ENCODE measurements around the gene JPH2.

JPH2 gene

DNA sequence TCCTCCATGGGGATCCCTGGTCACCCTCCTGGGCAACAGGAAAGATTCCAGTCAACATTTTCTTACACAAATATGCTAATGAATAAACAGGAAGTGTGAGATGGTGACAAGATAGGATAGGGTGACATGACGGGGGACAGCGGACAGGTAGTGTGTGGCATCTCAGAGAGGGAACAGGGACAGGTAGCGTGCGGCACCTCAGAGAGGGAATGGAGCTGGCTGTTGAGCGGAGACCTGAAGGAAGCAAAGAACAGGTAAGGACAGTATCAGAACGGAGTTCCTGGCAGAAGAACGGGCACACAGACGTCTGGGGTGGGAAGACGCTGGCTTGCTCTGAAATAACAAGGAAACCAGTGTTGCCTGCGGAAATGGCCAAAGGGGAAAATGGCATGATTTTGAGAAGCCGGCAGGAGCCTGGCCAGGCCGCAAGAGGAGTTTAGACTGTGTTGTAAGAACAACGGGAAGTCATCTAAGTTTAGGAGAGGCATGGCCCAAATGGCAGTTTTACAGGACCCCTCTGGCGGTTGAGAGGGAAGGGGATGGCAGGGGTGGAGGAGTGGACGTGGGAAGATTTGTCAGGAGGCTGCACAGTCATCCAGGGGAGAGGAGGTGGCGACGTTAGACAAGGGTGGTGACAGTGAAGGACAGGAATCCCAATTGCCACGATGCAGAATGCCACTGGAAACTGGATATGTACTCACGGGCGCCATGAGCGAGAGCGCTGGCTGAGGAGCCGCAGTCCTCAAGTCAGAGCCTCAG, 111.6 kb downstream of the JPH2 start:
- no peak for DNase-seq (ENCODE audit: low spot score)

DNA sequence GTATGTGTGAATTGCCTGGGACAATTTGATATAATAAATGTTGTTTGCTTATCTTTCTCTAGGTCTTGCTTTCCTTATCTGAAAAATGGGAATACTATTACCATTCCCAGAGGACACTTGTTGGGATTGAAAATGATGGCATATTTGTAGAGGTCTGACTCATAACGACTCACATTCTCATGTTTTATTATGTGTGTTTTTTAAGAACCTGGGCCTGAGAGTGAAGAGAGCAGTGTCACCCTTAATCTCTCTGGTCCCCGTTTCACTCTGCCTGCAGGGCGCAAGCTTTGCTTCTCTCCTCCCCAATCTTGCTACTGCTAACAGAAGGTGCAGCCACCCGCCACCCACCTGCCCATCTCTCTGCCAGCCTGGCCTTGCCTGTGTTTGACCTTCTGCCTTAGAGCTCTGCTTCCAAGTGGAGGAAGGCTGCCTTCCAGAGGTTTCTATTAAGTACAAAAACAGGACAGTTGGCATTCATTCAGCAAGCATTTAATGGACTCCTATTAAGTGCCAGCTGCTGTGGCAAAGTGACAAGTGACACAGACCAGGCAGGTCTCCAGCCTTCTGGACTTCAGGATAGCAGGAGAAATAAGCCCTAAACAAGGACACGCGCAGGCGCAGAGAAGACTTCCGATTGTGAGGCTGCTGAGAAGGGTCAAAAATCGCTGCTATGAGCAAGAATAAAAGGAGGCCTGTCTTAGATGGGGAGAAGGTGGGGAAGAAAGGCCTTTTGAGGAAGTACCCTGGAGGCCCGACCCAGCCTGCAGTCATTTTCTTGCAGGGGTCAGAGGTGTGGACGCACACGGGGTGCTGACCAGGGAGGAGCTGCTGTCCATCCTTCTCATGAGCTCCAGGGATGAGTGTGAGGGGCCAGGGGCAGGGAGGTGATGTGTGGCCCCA, 112.5 kb downstream of the JPH2 start:
- peak; percentile 42 for DNase-seq (ENCODE audit: low spot score)

DNA sequence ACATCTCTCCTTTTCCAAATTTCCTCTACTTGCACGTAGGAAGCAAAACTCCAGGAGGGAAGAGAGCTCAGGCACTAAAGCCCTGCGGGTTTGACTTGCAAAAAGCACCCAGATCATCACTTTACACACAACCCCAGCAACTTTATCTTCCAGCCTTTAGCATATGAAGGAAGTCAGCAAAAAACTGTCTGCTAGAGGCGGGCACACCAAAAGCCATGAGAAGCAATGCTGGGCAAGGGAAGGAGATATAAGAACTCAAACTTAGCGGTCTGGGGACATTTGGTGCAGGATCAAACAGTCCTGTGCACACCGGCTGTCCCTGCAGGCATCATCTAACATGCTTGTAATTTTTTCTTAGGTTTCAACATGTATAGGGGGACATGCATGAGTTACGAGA, 113.3 kb downstream of the JPH2 start:
- DNase-seq (ENCODE audit: low spot score), result no peak

GRCh38 chr20:44073011-44073674, 113.8 kb downstream of the JPH2 start:
- DNase-seq (ENCODE audit: low spot score), result no peak

GRCh38 chr20:44072384-44072783, 114.6 kb downstream of the JPH2 start:
- no peak for DNase-seq (ENCODE audit: low spot score)

DNA sequence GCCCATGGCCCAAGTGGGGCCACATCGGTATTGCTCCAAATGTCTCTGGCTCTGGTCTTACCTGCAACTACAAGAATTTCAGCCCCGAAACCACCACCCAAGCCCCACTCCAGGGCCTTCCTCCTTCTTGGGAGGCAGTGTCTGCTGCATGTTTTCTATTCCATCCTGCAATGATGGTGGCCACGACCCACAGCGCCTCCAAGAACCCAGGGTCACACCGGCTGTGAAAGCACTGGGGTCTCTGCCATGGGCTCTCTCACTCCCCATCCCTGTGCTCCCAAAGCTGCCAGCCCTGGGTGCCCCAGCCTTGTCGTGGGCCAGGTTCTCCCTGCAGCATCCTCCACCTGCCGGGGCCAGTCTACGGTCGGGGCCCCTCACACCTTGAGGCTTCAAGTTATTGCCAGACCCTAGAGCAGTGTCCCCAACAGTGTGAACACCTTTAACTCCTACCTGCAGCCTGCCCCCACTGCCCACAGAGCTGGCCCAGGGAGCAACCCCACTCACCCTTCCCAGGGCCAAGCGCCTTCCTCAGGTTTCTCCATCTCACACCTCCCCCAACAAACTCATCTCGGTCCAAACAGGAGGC, 115.4 kb downstream of the JPH2 start:
- DNase-seq (ENCODE audit: low spot score), result no peak

- no peak for DNase-seq (ENCODE audit: low spot score)
Measured at GRCh38 chr20:44071057-44071456, 115.9 kb downstream of the JPH2 start.

GRCh38 chr20:44070139-44070900, 116.7 kb downstream of the JPH2 start:
- DNase-seq (ENCODE audit: low spot score), result no peak

- DNase-seq (ENCODE audit: low spot score), result no peak
Measured at GRCh38 chr20:44069203-44070011, 117.6 kb downstream of the JPH2 start.

DNA sequence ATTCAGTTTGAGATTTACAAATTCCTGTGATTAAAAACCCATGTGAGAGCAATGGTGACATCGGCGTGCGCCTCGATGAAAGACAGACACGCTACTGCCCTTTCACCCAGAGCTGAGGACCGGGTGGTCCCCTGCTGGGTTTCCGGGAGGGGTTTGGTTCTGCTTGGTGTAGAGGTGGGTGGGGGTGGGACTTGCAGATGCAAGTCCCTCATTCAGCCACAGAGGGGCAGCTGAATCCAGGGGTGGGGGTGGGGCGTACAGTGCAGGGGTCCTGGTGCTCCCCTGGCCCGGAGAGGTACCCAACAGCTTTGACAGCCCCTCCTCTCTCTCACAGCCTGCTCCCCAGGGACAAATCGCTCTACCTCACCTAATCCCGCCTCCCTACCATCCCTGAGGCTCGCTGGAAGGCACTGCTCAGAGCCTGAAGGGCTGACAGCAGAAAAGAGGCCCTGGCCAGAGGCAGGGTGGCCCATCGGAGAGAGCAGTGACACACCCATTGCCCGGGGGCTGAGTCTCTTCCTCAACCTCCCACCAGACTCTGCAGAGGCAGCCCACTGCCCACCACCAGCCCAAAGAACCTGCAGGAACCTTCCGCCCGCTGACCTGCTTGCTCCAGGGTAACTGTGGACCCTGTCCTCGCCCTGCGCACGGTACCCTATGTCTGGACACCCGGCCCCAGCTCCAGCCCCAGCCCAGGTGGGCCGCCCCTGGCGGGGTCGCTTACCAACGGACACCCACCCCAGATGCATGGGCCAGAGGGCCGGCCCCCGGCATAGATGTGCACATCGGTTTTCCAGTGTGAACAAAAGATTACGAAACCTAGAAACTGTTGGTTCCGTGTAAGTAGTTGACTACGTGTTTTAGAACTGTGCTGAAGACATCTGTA, 118.4 kb downstream of the JPH2 start:
- DNase-seq (ENCODE audit: low spot score), result no peak

- no peak for DNase-seq (ENCODE audit: low spot score)
Measured at GRCh38 chr20:44067650-44068081, 119.3 kb downstream of the JPH2 start.

- no peak for DNase-seq (ENCODE audit: low spot score)
Measured at GRCh38 chr20:44066645-44067606, 120.1 kb downstream of the JPH2 start.

GRCh38 chr20:44065401-44066340, 121.3 kb downstream of the JPH2 start:
- no peak for DNase-seq (ENCODE audit: low spot score)

DNA sequence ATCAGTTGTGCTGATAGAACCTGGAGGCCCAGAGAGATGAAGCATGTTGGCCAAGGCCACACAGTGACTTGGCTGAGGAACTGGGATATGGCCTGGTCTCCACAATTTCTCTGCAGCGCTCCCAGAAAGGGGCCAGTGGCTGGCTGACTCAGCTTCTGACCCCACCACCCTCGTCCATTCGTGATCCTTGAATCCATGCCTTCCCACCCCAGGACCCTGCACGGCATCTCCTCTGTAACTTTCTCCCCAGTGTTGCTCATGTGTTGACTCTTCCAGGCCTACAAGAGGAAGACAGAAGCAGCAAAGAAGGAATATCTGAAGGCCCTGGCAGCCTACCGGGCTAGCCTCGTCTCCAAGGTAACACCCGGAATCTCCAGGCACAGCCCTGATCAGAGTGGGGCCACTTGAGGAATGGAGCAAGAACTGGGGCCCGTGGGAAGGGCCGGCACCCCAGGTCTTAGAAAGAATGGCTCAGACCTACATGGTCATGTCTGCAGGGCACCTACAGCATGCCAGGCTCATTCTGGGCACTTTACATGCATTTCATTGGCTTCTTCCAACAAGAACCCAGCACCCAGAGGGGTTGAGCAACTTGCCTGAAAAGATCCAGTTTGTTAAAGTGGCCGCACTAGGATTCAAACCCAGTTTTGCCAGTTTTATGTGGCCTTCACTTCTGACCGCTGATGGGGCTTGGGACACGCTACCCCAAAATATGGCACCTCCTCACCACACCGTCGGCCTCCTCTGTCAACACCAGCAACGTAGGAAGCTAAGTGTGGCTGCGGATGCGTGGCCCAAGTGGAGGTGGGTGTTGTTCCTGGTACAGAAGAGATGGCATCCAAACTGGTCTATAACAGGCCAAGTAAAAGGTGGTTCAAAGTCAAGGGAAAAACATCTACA, 122.2 kb downstream of the JPH2 start:
- DNase-seq (ENCODE audit: low spot score), result no peak
